GM18519 (cell line): ENCODE results near the gene GLB1L2.
A peak's percentile ranks its signal among the peaks of the same experiment; 100 is the strongest.

Source experiments
- ATAC-seq: cut with Tn5 transposase; IDR thresholded peaks from one replicate; pipeline ENCODE4 v1.9.1; 2021; ENCODE audit warnings: mild to moderate bottlenecking, moderate library complexity; ENCODE audit not compliant: unreplicated experiment, low FRiP score

The GLB1L2 gene

DNA sequence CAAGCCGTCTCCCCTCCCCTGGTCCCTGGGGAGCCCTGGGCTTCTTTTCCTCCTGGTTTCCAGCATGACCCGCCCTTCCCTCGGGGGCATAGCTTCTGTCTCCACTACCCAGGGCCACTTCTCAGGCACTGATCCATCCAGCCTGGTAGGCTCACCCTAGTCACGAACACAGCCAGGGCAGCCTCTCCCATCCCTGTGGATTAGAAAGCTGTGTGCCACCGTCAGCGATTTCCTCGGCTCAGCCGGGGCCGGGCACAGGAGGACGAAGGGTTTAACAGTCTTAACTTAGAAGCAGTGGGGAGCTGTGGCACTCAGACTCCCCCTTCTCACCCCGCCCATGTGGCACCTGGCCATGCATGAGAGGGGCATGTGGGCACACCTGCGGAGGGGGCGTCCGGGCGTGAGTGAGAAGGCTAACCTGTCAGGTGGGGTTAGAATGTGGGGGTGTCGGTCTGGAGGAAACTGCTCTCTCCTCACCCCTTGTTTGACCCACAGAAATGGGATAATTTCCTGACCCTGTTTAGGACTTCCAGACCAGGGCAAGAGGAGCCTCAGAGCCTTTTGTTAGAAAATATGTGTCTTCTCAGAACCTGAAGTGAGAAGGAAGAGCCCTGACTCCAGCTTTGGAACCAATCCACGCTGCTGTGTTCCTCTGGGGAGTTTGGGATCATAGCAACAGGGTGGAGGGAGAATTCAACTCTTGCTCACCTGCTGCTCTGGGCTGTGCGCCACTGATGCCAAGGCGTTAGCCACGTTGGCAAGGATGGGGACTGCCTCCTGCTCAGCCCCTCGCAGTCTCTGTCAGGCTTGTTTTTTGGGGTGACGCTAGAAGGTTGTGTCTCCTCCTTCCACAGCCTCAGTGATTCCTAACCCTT is 14.6 kb downstream of the GLB1L2 start:
- no peak for ATAC-seq

DNA sequence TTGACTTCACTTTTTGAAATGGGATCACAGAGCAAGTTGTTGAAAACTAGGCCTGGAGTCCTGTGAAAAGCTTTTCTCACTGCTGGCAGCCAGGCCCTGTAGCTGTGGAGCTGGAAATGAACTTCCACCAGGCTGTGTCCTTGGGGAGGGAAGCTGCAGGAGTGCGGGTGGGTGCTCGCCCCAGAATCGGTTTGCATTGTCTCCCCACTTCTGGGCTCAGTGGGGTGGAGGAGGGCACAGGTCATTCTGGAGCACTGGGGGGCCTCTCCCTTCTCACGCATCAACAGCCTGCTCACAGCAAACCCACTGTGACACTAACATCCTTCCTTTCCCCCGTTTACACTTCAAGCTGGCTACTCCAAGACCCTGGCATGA is 15.2 kb downstream of the GLB1L2 start:
- no peak for ATAC-seq

DNA sequence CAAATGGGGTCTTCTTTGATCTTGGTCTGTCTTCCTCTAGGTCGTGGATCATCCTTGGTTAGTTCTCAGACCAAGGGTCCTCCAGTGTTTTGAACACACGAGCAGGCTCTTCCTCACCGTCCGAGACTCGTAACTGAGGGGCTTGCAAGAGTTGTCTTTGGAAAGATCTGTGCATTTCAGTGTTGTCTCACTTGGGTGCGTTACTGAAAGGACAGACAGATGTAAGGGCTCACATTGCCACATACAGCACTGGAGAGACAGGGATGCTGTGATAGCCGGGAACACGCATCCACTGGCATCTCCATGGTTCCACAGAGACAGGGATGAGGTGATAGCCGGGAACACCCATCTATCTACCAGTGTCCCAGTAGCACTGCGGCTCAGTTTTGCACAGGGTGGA is 15.7 kb downstream of the GLB1L2 start:
- ATAC-seq: no peak

DNA sequence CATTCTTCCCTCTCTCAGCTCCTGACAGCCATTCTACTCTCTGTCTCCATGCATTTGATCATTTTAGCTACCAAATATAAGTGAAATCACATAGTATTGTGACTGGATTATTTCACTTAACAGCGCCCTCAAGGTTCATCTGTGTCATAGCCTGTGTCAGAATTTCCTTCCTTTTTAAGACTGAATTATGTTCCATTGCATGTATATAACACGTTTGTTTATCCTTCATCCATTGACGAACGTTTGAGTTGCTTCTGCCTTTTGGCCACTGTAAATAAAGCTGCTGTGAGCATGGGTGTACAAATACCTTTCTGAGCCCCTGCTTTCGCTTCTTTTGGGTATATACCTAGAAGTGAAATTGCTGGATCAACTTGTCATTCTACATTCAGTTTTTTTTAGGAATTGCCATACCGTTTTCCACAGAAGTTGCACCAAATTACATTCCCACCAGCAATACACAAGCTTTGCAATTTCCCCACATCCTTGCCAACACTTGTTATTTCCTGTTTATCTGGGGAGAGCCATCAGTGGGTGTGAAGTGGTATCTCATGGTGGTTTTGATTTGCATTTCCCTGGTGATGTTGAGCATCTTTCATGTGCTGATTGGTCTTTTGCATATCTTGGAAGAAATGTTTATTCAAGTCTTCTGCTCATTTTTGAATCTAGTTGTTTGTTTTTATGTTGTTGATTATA is 17.5 kb downstream of the GLB1L2 start:
- no peak for ATAC-seq

DNA sequence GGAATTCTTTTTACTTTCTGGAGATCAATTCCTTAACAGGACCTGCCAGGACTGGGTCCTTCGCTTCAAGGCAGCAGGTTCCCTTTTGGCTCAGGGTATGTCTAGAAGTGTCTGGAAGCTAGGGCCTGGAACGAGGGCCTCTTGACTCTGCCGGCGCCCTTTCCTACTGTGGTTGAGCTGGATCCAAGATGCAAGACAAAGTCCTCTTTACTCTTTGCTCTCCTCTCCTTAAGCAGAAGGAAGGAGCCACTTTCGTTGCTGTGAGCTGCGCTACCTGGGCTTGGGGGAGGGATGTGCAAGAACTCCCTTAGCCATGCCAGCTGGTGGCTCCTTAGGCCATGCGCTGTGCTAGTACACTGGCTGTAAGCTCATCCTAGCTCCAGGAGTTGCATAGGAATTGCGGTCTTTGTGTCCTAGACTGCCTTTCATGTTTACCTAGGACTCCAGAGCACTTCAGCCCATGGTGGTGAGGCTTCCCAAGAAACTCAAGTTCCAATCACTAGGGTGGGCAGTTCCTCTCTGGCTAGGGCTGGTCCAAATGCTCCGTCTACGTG is 18.1 kb downstream of the GLB1L2 start:
- ATAC-seq: no peak

DNA sequence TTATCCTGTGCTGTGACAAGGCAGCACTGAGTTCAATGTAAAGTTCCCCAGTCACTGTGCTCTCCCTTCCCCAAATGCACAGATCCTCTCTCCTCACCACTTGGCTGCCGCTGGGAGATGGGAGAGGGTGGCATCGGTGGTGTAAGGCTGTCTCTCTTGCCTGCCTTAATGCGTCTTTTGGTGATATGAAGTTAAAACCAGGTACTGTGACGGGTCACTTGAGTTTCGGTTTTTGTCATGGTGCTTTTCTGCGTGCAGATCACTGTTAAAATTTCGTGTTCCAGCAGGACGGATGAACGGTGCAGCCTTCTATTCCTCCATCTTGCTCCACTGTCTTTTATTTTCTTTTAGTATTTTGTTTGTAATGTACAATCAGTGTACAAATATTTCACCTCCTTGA is 18.6 kb downstream of the GLB1L2 start:
- peak; percentile 74 for ATAC-seq

DNA sequence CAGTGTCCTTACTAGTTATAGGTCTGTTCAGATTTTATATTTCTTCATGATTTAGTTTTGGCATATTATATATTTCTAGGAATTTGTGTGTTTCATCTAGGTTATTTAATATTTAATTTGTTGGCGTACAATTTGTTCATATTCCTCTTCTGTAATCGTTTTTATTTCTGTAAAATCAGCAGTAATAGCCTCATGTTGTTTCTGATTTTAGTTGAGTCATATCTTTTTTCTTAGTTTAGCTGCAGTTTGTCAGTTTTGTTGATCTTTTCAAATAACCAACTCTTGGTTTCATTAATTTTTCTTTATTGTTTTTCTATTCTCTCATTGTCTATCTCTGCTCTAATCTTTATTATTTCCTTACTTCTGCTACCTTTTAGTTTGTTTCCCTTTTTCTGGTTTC is 20.3 kb downstream of the GLB1L2 start:
- no peak for ATAC-seq

DNA sequence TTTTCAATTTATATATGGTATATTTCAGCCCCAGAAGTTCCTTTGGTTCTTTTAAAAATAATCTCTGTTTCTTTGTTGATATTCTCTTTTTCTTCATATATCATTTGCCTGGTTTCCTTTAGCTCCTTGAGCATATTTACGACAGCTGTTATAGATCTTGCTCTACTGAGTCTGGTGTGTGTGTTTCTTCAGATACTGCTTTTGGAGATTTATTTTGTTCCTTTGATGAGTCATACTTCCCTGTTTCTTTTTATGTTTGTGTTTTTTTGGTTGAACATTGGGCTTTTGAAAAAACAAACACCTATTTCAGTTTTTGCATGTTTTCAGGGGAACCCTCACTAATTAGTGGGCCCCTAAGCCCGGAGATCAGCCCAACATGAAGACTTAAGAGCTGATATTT is 23.3 kb downstream of the GLB1L2 start:
- ATAC-seq: no peak

DNA sequence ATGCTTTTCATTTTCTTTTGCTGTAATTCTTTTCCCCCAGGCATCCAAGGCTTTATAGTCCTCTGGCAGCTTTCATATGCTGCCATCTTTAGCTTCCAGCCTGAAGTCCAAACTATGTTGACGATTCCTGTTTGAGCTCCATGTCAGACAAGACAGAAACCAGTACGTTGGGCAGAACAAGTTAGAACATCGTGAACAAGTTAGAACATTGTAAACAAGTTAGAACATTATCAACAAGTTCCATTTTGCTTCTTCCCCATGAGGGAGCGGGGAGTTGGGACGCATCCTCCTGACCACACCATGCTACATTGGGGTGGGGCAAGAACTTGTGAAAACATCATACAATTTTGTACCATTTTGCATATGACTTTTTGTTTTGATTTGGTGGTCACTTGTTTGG is 23.9 kb downstream of the GLB1L2 start:
- no peak for ATAC-seq

DNA sequence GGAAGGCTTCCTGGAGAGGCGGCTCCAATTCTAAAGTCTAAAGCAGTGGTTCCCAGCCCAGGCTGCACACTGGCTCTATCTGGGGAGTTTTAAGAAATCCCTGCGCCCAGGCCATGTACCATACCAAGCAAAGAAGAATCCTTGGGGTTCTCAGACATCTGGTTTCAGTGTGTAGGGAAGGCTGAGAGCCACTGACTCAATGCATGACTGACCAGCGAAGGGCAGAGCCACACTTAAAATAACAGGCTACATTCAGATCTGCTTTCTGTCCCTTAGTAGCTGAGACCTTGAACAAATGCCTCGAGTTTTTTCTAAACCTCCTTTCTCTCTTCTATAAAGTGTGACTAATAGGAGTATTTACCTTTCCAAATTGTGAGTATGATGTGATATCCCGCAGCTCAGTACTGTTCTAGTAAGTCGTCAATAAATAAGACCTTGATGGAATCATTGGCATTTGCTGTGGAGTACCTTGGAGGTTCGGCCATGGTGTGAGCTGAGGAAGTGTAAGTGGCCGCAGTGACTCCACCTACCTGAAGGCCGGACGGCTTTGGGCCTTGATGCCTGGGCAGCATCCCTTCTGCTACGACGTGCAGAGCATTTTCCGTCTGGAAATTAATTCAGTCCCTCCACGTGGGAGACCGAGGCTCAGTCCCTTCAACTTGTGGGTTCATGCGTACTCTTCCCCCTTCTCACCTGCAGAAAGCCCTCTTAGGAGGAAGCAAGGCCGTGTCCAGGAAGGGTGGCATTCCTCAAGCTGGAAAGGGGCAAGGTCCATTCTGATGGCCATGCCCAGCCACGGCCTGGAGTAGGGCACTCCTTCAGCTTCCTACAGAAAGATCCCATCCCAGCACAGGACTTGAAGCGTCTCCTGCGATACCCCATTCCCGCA is 25.1 kb downstream of the GLB1L2 start:
- no peak for ATAC-seq

DNA sequence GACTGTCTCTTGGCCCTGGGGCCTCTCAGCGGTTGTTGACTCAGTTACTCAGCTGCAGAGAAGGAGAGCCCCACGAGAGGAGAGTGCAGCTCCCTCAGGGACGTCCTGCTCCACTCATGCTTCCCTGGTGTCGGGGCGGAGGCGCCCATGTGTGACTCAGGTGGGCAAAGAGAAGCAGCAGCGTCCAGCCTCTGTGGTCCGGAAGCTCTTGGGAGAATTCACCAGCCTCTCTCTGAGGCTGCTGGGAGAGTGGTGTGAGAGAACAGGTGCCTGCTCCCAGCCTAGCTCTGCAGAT is 25.7 kb downstream of the GLB1L2 start:
- no peak for ATAC-seq

DNA sequence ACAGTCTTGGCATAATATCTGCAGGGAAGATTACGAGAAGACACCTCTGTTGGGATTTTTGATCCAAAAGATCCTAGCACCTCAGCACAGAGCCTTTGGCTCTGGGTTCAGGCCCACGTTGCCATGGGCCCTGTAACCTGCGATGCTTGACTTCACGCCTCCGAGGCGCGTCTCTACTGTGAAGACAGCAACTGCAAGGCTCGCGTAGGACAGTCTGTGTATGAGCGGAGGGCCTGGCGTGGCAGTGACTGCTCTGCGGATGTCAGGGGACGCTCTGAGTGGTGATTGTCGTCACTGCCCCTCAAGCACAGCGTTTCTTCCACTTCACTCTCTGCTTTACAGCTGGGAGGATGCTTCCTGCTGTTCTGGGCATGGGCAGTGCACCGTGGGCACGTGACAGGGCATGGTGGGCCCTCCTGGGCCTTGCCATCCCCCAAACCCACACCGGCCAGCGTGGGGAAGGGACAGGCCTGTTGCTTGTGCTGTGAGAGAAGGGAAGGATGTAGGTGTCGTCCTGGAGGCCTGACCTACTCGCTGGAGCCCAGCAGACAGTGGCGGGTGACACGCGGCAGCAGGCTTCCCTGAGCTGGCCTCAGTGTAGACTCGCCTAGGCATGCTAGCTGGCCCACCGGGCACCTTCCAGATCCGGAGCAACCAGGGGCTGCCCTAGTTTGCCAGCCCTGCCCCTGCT is 26.5 kb downstream of the GLB1L2 start:
- no peak for ATAC-seq

DNA sequence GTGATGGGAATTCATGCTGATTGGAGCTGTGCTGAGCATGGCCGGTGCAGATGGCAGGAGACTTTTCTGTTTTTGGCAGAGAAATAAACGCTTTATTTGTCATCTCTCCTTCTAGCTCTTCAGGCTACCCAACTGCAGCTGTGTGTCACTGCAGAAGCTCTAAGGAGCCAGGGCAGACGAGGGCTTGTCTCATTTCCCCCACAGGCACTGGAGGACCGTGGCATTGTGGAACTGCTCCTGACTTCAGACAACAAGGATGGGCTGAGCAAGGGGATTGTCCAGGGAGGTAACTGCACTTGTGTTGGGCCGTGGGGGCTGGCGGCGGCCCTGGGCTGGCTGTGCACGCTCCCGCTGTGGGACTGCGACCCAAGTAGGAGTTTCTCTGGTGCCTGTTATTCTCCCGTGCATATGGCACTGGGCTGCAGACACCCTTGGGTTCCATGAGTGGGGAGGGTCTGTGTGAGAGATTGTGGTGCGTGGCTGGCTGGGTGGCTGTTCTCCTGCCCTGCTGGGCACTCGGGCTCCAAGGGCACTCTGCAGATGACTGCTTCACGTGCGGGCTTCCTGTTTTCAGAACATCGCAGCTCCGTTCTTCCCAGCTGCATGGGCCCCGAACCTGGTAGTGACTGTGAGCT is 27.2 kb downstream of the GLB1L2 start:
- no peak for ATAC-seq

DNA sequence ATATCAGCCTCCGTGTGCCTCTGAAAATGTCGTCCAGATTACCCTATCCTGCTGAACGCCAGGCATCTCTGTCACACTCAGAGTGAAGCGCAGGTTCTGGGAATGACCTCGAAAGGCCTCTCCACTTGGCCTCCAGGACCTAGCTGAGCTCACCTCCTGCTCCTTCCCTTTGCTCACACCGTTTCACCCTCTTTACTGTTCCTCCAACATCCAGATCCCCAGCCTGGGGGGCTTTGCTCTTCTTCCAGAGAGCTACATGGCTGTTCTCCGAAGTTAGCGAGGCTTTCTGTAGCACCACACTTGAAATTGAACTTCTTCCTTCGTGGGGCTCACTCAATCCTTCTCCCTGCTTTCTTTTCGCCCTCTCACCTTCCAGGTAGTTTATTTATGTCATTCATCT is 27.9 kb downstream of the GLB1L2 start:
- ATAC-seq: no peak

DNA sequence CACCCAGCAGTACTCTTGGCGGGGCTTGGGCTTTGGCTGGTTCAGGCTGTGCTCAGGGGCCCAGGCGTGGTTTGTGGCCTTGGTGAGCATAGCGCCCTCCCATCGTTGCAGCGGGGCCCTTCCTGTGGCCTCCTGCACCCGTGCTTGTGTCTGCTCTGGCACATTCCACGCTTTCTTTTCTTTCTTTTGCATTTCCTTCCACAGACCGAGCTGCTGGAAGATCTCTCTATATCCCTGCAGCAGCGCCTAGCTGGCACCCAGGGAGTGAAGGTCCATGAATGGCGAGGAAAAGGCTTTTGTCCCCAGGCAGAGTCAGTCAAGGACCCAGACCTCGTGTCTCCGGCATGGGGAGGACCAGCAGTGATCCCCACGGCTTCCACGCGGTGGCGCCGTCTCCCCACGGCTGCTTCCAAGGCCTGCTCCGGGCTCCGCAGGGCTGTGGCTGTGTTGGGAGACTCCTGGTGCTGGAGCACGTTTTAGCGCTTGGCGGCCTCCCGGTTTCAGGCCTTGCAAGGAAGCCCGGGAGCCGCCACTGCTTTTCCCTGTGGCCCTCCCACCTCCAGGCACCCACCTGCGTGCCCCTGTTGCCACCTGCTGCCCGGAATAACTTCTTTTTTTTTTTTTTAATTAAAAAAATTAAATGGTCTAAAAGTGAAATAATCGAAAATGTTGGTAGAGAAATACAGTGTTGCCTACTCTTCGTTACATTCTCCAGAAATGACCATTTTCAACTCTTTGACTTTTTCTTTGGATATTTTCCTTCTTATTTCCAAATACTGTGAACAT is 28.5 kb downstream of the GLB1L2 start:
- ATAC-seq: peak; percentile 83

DNA sequence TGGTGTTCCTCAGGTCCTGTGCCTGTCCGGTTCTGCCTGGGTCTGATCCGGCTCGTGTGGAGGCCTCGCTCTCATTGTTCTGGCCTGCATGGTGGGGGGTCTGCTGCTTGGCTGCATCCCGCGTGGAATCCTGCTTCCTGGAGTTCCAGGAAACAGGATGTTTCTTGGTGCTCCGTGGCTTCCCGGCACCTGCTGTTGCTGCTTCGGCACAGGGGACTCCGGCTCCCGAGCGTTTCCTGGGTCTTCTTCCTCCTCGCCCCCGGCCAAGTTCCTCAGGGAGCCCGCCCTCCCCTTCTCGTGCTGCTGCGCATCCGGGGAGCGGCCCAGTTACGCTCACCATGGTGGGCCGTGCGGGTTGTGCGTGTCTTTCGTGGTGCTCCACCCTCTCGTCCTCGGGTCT is 29.9 kb downstream of the GLB1L2 start:
- no peak for ATAC-seq

DNA sequence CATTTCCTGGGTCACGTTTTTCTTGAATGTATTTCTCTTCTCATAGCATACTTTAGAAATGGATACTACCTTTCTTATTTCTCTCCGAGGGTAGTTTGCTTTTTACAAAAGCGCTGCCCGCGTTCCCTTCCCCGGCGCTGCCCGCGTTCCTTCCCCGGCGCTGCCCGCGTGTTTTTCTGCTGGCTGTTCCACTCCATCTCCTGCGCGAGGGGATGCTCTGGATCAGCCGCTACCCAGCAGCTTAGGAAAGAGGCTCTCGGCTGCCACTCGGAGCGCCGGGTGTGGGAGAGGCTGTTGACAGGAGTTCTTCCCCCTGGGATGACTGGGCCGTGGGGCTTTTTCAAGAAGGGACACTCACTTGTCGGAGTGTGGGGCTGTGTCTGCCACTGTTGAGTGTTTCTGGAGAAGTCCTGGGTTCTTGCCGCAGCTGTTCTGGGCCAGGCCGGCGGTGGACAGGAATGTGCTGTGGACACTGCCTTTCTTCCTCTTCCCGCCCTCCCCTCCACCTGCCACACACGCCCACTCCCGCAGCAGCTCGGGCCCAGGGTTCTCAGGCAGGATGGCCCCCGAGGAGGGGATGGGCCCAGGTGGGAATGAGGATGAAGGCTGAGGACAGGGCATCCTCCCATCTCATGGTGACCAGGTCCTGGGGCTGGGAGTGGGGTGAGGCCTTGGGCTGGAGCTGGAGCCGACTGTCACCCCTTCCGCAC is 30.6 kb downstream of the GLB1L2 start:
- no peak for ATAC-seq

DNA sequence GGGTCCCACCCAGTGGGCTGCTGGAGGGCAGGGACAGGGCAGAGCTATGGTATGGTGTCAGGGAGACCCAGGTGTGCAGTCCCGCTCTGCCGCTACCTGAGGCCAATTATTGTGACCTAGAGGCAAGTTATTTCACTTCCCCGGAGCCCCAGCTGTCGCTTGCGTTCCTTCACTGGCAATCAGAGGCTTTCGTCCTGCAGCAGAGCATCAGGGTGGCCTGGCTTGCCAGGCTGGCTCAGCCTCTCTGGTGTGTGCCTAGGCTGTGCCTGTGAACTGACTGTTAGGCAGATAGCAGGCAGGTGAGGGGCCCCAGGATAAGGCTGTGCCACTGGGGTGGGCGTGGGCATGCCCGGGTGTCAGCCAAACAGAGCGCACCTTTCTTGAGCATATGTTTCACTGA is 31.4 kb downstream of the GLB1L2 start:
- no peak for ATAC-seq

DNA sequence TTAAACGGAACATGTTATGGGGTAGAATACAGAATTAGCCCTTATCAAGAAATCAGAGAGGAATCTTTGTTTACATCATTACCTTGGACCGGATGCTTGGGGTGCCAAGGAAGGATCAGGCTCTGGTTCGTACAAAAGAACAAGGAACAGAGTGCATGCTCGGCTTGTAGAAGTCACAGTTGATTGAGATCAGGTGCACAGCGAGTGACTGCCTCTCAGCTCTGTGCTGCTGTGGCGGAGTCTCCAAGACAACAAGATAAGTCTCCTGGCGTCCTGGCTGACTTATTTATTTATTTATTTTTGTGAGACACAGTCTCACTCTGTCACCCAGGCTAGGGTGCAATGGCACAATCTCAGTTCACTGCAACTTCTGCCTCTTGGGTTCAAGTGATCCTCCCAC is 31.8 kb downstream of the GLB1L2 start:
- no peak for ATAC-seq
